Peyer's patch (tissue), 4 donors: ENCODE data around the gene RBMS1. TPM values are rescaled to one million over a fixed set of nuclear protein-coding genes. Genes with fewer than 3 reads are reported as not detected.

Experiments used
- DNase-seq, 3 donors: peaks; one replicate each; pipeline ENCODE4 v3.0.0-alpha.2; 2017 to 2019
- H3K27ac ChIP-seq, 4 donors: fragments of 200-600 bp; sonication (generic); one replicate each; pipeline ENCODE4 v1.5.1; 2016 to 2019
- H3K27me3 ChIP-seq, 2 donors: fragments of 200-600 bp; sonication (generic); one replicate each; pipeline ENCODE4 v1.5.1; 2019
- H3K36me3 ChIP-seq, 3 donors: fragments of 200-600 bp; sonication (generic); one replicate each; pipeline ENCODE4 v1.5.1; 2016 to 2019
- H3K4me1 ChIP-seq, 4 donors: fragments of 200-600 bp; sonication (generic); one replicate each; pipeline ENCODE4 v1.5.1; 2016 to 2019
- H3K4me3 ChIP-seq, 4 donors: fragments of 200-600 bp; sonication (generic); 1 replicate in 3 of 4; 2 replicates in 1 of 4; pipeline ENCODE4 v1.5.1; 2016 to 2019; ENCODE audit warnings: mild to moderate bottlenecking in 1 of 4
- H3K9me3 ChIP-seq, 4 donors: fragments of 200-600 bp; sonication (generic); one replicate each; pipeline ENCODE4 v1.5.1; 2016 to 2019; ENCODE audit warnings: mild to moderate bottlenecking in 1 of 4
- CTCF ChIP-seq, 6 experiments: fragments of 450-650 bp in 4 of 6; fragments of 200-600 bp in 2 of 6; sonication (generic) in 1 of 6; IDR thresholded peaks; one replicate each; pipeline ENCODE4 v1.5.1; 2017 to 2019; ENCODE audit warnings: antibody characterized with exemption in 6 of 6, mild to moderate bottlenecking in 3 of 6, moderate library complexity in 1 of 6
- POLR2A ChIP-seq, 2 donors: fragments of 450-650 bp; IDR thresholded peaks; one replicate each; pipeline ENCODE4 v1.5.1; 2017; ENCODE audit warnings: antibody characterized with exemption in 2 of 2, mild to moderate bottlenecking in 2 of 2, moderate library complexity in 2 of 2
- total RNA-seq, 4 donors: library from RNA; depleted of rRNA; stranded (reverse); fragments of >200 nt; gene quantifications; one replicate each; pipeline ENCODE4 v1.1.0, GENCODE V29; 2016

The RBMS1 gene
- total RNA-seq, 4 donors from 2014 or later = 10.5 to 41.3 (median 18.5) TPM

GRCh38 chr2:160266037-160266551 is 227.5 kb downstream of the RBMS1 start:
- no peak for TF ChIP-seq CTCF (IDR thresholded peaks at IDR 0.05)
- TF ChIP-seq POLR2A (IDR thresholded peaks at IDR 0.05) = no peak
- Histone ChIP-seq H3K9me3 (no peaks in the 10 kb centered on the region), H3K27ac (no peak overlapping the region), H3K4me3 (no peak overlapping the region), H3K36me3 (no peaks in the 10 kb centered on the region), H3K4me1 (peaks cover 0 to 14% (median 0%) of the 10 kb centered on the region in 4 donors), H3K27me3 (no peaks in the 10 kb centered on the region)
- no peak for DNase-seq

GRCh38 chr2:160264308-160264707 is 229.3 kb downstream of the RBMS1 start:
- no peaks in the 10 kb centered on the region for H3K36me3 ChIP-seq
- H3K9me3 ChIP-seq = no peaks in the 10 kb centered on the region
- no peaks in the 10 kb centered on the region for H3K27me3 ChIP-seq
- peaks cover 0 to 2% (median 0%) of the 10 kb centered on the region in 4 donors for H3K4me1 ChIP-seq
- no peak for DNase-seq
- H3K27ac ChIP-seq = no peak overlapping the region
- H3K4me3 ChIP-seq = no peak overlapping the region
- TF ChIP-seq POLR2A (IDR thresholded peaks at IDR 0.05) = no peak
- TF ChIP-seq CTCF (IDR thresholded peaks at IDR 0.05) = no peak

- Histone ChIP-seq H3K9me3 (no peaks in the 10 kb centered on the region), H3K36me3 (no peaks in the 10 kb centered on the region), H3K27me3 (no peaks in the 10 kb centered on the region), H3K4me1 (peaks cover 0 to 8% (median 0%) of the 10 kb centered on the region in 4 donors), H3K4me3 (no peak overlapping the region), H3K27ac (no peak overlapping the region)
- no peak for TF ChIP-seq CTCF (IDR thresholded peaks at IDR 0.05)
- TF ChIP-seq POLR2A (IDR thresholded peaks at IDR 0.05) = no peak
- DNase-seq = no peak
Measured at GRCh38 chr2:160261732-160262131, 231.9 kb downstream of the RBMS1 start.

GRCh38 chr2:160258492-160258805 is 235.2 kb downstream of the RBMS1 start:
- H3K27me3 ChIP-seq = no peaks in the 10 kb centered on the region
- no peaks in the 10 kb centered on the region for H3K9me3 ChIP-seq
- H3K36me3 ChIP-seq = no peaks in the 10 kb centered on the region
- no peak overlapping the region for H3K4me3 ChIP-seq
- H3K27ac ChIP-seq = no peak overlapping the region
- peaks cover 0 to 10% (median 0%) of the 10 kb centered on the region in 4 donors for H3K4me1 ChIP-seq
- TF ChIP-seq POLR2A (IDR thresholded peaks at IDR 0.05) (no peak), CTCF (IDR thresholded peaks at IDR 0.05) (no peak)
- no peak for DNase-seq

GRCh38 chr2:160257743-160258491 is 235.7 kb downstream of the RBMS1 start:
- Histone ChIP-seq H3K27ac (no peak overlapping the region), H3K36me3 (no peaks in the 10 kb centered on the region), H3K4me1 (peaks cover 0 to 10% (median 0%) of the 10 kb centered on the region in 4 donors), H3K27me3 (no peaks in the 10 kb centered on the region), H3K4me3 (no peak overlapping the region), H3K9me3 (no peaks in the 10 kb centered on the region)
- TF ChIP-seq CTCF (IDR thresholded peaks at IDR 0.05) = no peak
- no peak for TF ChIP-seq POLR2A (IDR thresholded peaks at IDR 0.05)
- no peak for DNase-seq
